Endothelial cell of umbilical vein (primary cell): ENCODE measurements around the gene SLC6A6.

Source experiments
- CTCF ChIP-seq, 2 donors: IDR thresholded peaks; 1 replicate in 1 of 2; 2 replicates in 1 of 2; pipeline ENCODE4 v1.5.1; 2011; ENCODE audit warnings: low read length in 2 of 2, mild to moderate bottlenecking in 2 of 2, moderate library complexity in 2 of 2, control low read depth in 1 of 2, inconsistent platforms in 1 of 2, low read depth in 1 of 2; ENCODE audit not compliant: insufficient read depth in 1 of 2; ENCODE audit errors: extremely low read depth in 1 of 2
- EZH2 ChIP-seq: IDR thresholded peaks from 2 replicates; pipeline ENCODE4 v1.6.1; 2012; ENCODE audit warnings: borderline replicate concordance, low read depth, mild to moderate bottlenecking, moderate library complexity, low read length, inconsistent platforms; ENCODE audit not compliant: severe bottlenecking
- GATA2 ChIP-seq: IDR thresholded peaks from 2 replicates; pipeline ENCODE4 v1.7.0; 2011; ENCODE audit warnings: low read depth, mild to moderate bottlenecking, moderate library complexity, mixed read lengths, low read length; ENCODE audit not compliant: insufficient read length, insufficient read depth
- JUN ChIP-seq: IDR thresholded peaks from 2 replicates; pipeline ENCODE4 v1.6.1; 2011; ENCODE audit warnings: borderline replicate concordance, low read depth; ENCODE audit not compliant: insufficient read length, insufficient read depth
- MYC ChIP-seq: IDR thresholded peaks from one replicate; pipeline ENCODE4 v1.6.1; 2011; ENCODE audit warnings: mild to moderate bottlenecking, low read depth, low read length
- POLR2A ChIP-seq: IDR thresholded peaks from 2 replicates; pipeline ENCODE4 v1.6.1; 2012; ENCODE audit warnings: low read depth, mild to moderate bottlenecking, control low read depth, low read length
- TF ChIP-seq, protein P1 (sequence below): IDR thresholded peaks from 2 replicates; pipeline ENCODE4 v1.6.1; 2011; ENCODE audit not compliant: insufficient read depth, insufficient read length

GRCh38 chr3:14392231-14392630 lies 10.2 kb upstream of the SLC6A6 start:
- TF ChIP-seq CTCF (IDR thresholded peaks at IDR 0.05; ENCODE audit: extremely low read depth in 1 of 2, insufficient read depth in 1 of 2, low read depth in 1 of 2, low read length in 2 of 2) (no peak), POLR2A (no peak), MYC (no peak), EZH2 (no peak), JUN (no peak), GATA2 (no peak)
- TF ChIP-seq, protein P1, sequence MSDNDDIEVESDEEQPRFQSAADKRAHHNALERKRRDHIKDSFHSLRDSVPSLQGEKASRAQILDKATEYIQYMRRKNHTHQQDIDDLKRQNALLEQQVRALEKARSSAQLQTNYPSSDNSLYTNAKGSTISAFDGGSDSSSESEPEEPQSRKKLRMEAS: no peak
